Esophagus squamous epithelium (tissue), 5 donors: ENCODE measurements around the gene DNAL4. TPM values are rescaled to one million over a fixed set of nuclear protein-coding genes. Genes with fewer than 3 reads are reported as not detected.
A peak's percentile ranks its signal among the peaks of the same experiment; 100 is the strongest.

ENCODE experiments used
- DNase-seq: peaks from one replicate; lab custom pipeline; 2025; lab: John Stamatoyannopoulos, UW
- H3K27ac ChIP-seq, 4 donors: fragments of 200-600 bp; sonication (generic); one replicate each; pipeline ENCODE4 v1.5.1; 2016 to 2019; ENCODE audit warnings: mild to moderate bottlenecking in 1 of 4
- H3K27me3 ChIP-seq, 4 donors: fragments of 200-600 bp; sonication (generic); 1 replicate in 3 of 4; 2 replicates in 1 of 4; pipeline versions ENCODE4 v1.5.1 to v1.6.0; 2017 to 2021; ENCODE audit warnings: antibody characterized with exemption in 1 of 4
- H3K36me3 ChIP-seq, 3 donors: fragments of 200-600 bp; sonication (generic); one replicate each; pipeline ENCODE4 v1.5.1; 2016 to 2019
- H3K4me1 ChIP-seq, 3 donors: fragments of 200-600 bp; sonication (generic); one replicate each; pipeline ENCODE4 v1.5.1; 2017 to 2019
- H3K4me3 ChIP-seq, 4 donors: fragments of 200-600 bp; sonication (generic); 1 replicate in 3 of 4; 2 replicates in 1 of 4; pipeline ENCODE4 v1.5.1; 2016 to 2019; ENCODE audit warnings: mild to moderate bottlenecking in 2 of 4, moderate library complexity in 1 of 4
- H3K9me3 ChIP-seq, 3 donors: fragments of 200-600 bp; sonication (generic); one replicate each; pipeline ENCODE4 v1.5.1; 2016 to 2019
- CTCF ChIP-seq, 6 experiments: fragments of 450-650 bp in 4 of 6; fragments of 200-600 bp in 2 of 6; sonication (generic) in 2 of 6; IDR thresholded peaks; one replicate each; pipeline ENCODE4 v1.5.1; 2016 to 2019; ENCODE audit warnings: antibody characterized with exemption in 6 of 6, mild to moderate bottlenecking in 4 of 6, moderate library complexity in 4 of 6
- POLR2A ChIP-seq, 4 donors: fragments of 450-650 bp; IDR thresholded peaks; one replicate each; pipeline ENCODE4 v1.6.1; 2017; ENCODE audit warnings: antibody characterized with exemption in 4 of 4, mild to moderate bottlenecking in 4 of 4, moderate library complexity in 3 of 4
- WGBS, 2 donors: methylation state at CpG; one replicate each; pipeline ENCODE4 v1.1.5; 2018; 5-methylcytosine and 5-hydroxymethylcytosine counted together
- intact Hi-C: fragments of 100-400 bp; cut with DNase I; formaldehyde crosslinking; loops from one replicate; pipeline ENCODE4 v1.15.0; 2022
- total RNA-seq, 4 donors: library from RNA; depleted of rRNA; stranded (reverse); fragments of >200 nt; gene quantifications; one replicate each; pipeline ENCODE4 v1.1.0, GENCODE V29; 2016
- donor health status: DM: yes; HTN: yes; CAD: no.

Gene DNAL4
- total RNA-seq, 4 donors from 2014 or later = 7.3 to 15.5 (median 13.7) TPM

- peaks cover 39 to 78% (median 48%) of the 10 kb centered on the region in 3 donors for H3K4me1 ChIP-seq
- WGBS, 2 donors = 9% methylated on average over 10 to 12 of the region's 12 CpGs
- intact Hi-C loops = no loop called here
Measured at GRCh38 chr22:38753948-38754750, 39.8 kb downstream of the DNAL4 start.

GRCh38 chr22:38751422-38752346 is 42.3 kb downstream of the DNAL4 start:
- Histone ChIP-seq H3K4me3 (peak overlapping the region in 2 of 4 donors; percentile 19 to 28), H3K27ac (peak overlapping the region; percentile 43 to 100 (median 69)), H3K27me3 (no peaks in the 10 kb centered on the region), H3K36me3 (peaks cover 33 to 70% (median 47%) of the 10 kb centered on the region in 3 donors), H3K4me1 (peaks cover 46 to 88% (median 57%) of the 10 kb centered on the region in 3 donors), H3K9me3 (no peaks in the 10 kb centered on the region)
- intact Hi-C loops = no loop called here
- WGBS, 2 donors = 42 to 44% methylated on average over 15 to 17 of the region's 24 CpGs
- TF ChIP-seq POLR2A (IDR thresholded peaks at IDR 0.05) = no peak
- TF ChIP-seq CTCF (IDR thresholded peaks at IDR 0.05) = peak in 1 of 6 experiments; percentile 16
- DNase-seq = peak; percentile 41

More at GRCh38 chr22:38753948-38754750, 39.8 kb downstream of the DNAL4 start:
- no peak for TF ChIP-seq CTCF (IDR thresholded peaks at IDR 0.05)
- TF ChIP-seq POLR2A (IDR thresholded peaks at IDR 0.05) = peak in 1 of 4 donors; percentile 31
- no peaks in the 10 kb centered on the region for H3K27me3 ChIP-seq
- peaks cover 20 to 46% (median 33%) of the 10 kb centered on the region in 3 donors for H3K36me3 ChIP-seq
- H3K4me3 ChIP-seq = peak overlapping the region; percentile 67 to 83 (median 74)
- peak overlapping the region; percentile 97 to 100 (median 98) for H3K27ac ChIP-seq
- H3K9me3 ChIP-seq = no peaks in the 10 kb centered on the region
- peak; percentile 20 for DNase-seq

GRCh38 chr22:38751066-38751421 is 42.9 kb downstream of the DNAL4 start:
- H3K9me3 ChIP-seq = no peaks in the 10 kb centered on the region
- peaks cover 43 to 81% (median 52%) of the 10 kb centered on the region in 3 donors for H3K4me1 ChIP-seq
- WGBS, 2 donors = 45% methylated on average over 2 of the region's 12 CpGs; no CpG with 5 or more reads in 1 of the 2 donors
- H3K4me3 ChIP-seq = peak overlapping the region in 1 of 4 donors; percentile 28
- H3K27ac ChIP-seq = peak overlapping the region; percentile 43 to 100 (median 69)
- no peaks in the 10 kb centered on the region for H3K27me3 ChIP-seq
- peaks cover 39 to 77% (median 53%) of the 10 kb centered on the region in 3 donors for H3K36me3 ChIP-seq
- intact Hi-C loops = no loop called here
- no peak for DNase-seq
- TF ChIP-seq POLR2A (IDR thresholded peaks at IDR 0.05) = no peak
- no peak for TF ChIP-seq CTCF (IDR thresholded peaks at IDR 0.05)

GRCh38 chr22:38750638-38751037 is 43.3 kb downstream of the DNAL4 start:
- Histone ChIP-seq H3K27me3 (no peaks in the 10 kb centered on the region), H3K27ac (peak overlapping the region; percentile 43 to 100 (median 69)), H3K36me3 (peaks cover 42 to 81% (median 57%) of the 10 kb centered on the region in 3 donors), H3K4me1 (peaks cover 43 to 81% (median 52%) of the 10 kb centered on the region in 3 donors), H3K9me3 (no peaks in the 10 kb centered on the region), H3K4me3 (no peak overlapping the region)
- WGBS, 2 donors = 75 to 87% methylated on average over 6 to 9 of the region's 17 CpGs
- DNase-seq = no peak
- no peak for TF ChIP-seq POLR2A (IDR thresholded peaks at IDR 0.05)
- no peak for TF ChIP-seq CTCF (IDR thresholded peaks at IDR 0.05)
- intact Hi-C loops = no loop called here
